ENCODE measurements around the gene CCDC183. TPM values are rescaled to one million over a fixed set of nuclear protein-coding genes. Genes with fewer than 3 reads are reported as not detected.

CCDC183 gene
- polyA plus RNA-seq, 3 donors = 0.54 to 2.1 TPM; not detected in 1

GRCh38 chr9:136829412-136829811 lies 33.3 kb downstream of the CCDC183 start:
- peaks cover 74 to 92% of the 10 kb centered on the region in 2 donors for H3K36me3 ChIP-seq (replicated peaks in 1 of 2; ENCODE audit: control insufficient read depth in 1 of 2, insufficient read depth in 2 of 2, low read length in 2 of 2)
- no peak for TF ChIP-seq CTCF (IDR thresholded peaks at IDR 0.05)
- no peak overlapping the region for H3K4me3 ChIP-seq (replicated peaks in 1 of 3; ENCODE audit: low read depth in 2 of 3, low read length in 3 of 3)
- peak overlapping the region in 1 of 7 donors; percentile 18 for H3K27ac Mint-ChIP-seq
- no peaks in the 10 kb centered on the region for H3K4me1 ChIP-seq (ENCODE audit: control insufficient read depth in 1 of 2, insufficient read depth in 2 of 2, low read length in 2 of 2)
- H3K79me2 ChIP-seq (ENCODE audit: insufficient read depth, low read length) = no peaks in the 10 kb centered on the region
- 99% methylated on average over 14 of the region's 14 CpGs for WGBS (ENCODE audit: insufficient coverage)
- no peak overlapping the region for H3K9ac ChIP-seq (ENCODE audit: insufficient read depth, low read length, poor library complexity, severe bottlenecking)
- intact Hi-C loops (cut with micrococcal nuclease) = no loop called here
- H3K9me3 Mint-ChIP-seq = no peaks in the 10 kb centered on the region
- no peaks in the 10 kb centered on the region for H3K9me3 ChIP-seq (replicated peaks in 1 of 2; ENCODE audit: control insufficient read depth in 1 of 2, insufficient read depth in 1 of 2, low read length in 2 of 2)
- H3K4me2 ChIP-seq (replicated peaks; ENCODE audit: extremely low read depth, low read length, poor library complexity, severe bottlenecking) = no peak overlapping the region
- no peaks in the 10 kb centered on the region for H3K4me1 Mint-ChIP-seq
- H3K27ac ChIP-seq (ENCODE audit: low read depth in 1 of 2, low read length in 2 of 2) = no peak overlapping the region
- no peaks in the 10 kb centered on the region for H3K27me3 ChIP-seq (ENCODE audit: control insufficient read depth in 2 of 2, insufficient read depth in 2 of 2, low read length in 2 of 2)
- DNase-seq = no peak
- H3K4me3 Mint-ChIP-seq = no peak overlapping the region
- H3K36me3 Mint-ChIP-seq = peaks cover 55 to 88% of the 10 kb centered on the region in 2 donors
- no peak overlapping the region for H2AFZ ChIP-seq (ENCODE audit: insufficient read depth, low read depth, low read length, poor library complexity, severe bottlenecking)
- H4K20me1 ChIP-seq (ENCODE audit: insufficient read depth, low read length) = no peaks in the 10 kb centered on the region
- peaks cover 0 to 2% (median 0%) of the 10 kb centered on the region in 3 donors for H3K27me3 Mint-ChIP-seq (ENCODE audit: low read depth in 3 of 3)

GRCh38 chr9:136829981-136830885 lies 34.1 kb downstream of the CCDC183 start:
- Histone ChIP-seq H3K4me1 (ENCODE audit: control insufficient read depth in 1 of 2, insufficient read depth in 2 of 2, low read length in 2 of 2) (no peaks in the 10 kb centered on the region), H3K27ac (ENCODE audit: low read depth in 1 of 2, low read length in 2 of 2) (no peak overlapping the region), H3K9ac (ENCODE audit: insufficient read depth, low read length, poor library complexity, severe bottlenecking) (no peak overlapping the region), H3K79me2 (ENCODE audit: insufficient read depth, low read length) (no peaks in the 10 kb centered on the region), H3K4me2 (replicated peaks; ENCODE audit: extremely low read depth, low read length, poor library complexity, severe bottlenecking) (no peak overlapping the region), H3K36me3 (replicated peaks in 1 of 2; ENCODE audit: control insufficient read depth in 1 of 2, insufficient read depth in 2 of 2, low read length in 2 of 2) (peaks cover 70 to 85% of the 10 kb centered on the region in 2 donors), H4K20me1 (ENCODE audit: insufficient read depth, low read length) (no peaks in the 10 kb centered on the region), H2AFZ (ENCODE audit: insufficient read depth, low read depth, low read length, poor library complexity, severe bottlenecking) (no peak overlapping the region), H3K27me3 (ENCODE audit: control insufficient read depth in 2 of 2, insufficient read depth in 2 of 2, low read length in 2 of 2) (no peaks in the 10 kb centered on the region), H3K9me3 (replicated peaks in 1 of 2; ENCODE audit: control insufficient read depth in 1 of 2, insufficient read depth in 1 of 2, low read length in 2 of 2) (no peaks in the 10 kb centered on the region), H3K4me3 (replicated peaks in 1 of 3; ENCODE audit: low read depth in 2 of 3, low read length in 3 of 3) (no peak overlapping the region)
- H3K27me3 Mint-ChIP-seq (ENCODE audit: low read depth in 3 of 3) = peaks cover 0 to 2% (median 0%) of the 10 kb centered on the region in 3 donors
- no peak overlapping the region for H3K4me3 Mint-ChIP-seq
- peaks cover 50 to 83% of the 10 kb centered on the region in 2 donors for H3K36me3 Mint-ChIP-seq
- TF ChIP-seq CTCF (IDR thresholded peaks at IDR 0.05) = no peak
- H3K9me3 Mint-ChIP-seq = no peaks in the 10 kb centered on the region
- WGBS (ENCODE audit: insufficient coverage) = 95% methylated on average over 41 of the region's 41 CpGs
- H3K4me1 Mint-ChIP-seq = no peaks in the 10 kb centered on the region
- no peak overlapping the region for H3K27ac Mint-ChIP-seq
- no peak for DNase-seq
- intact Hi-C loops (cut with micrococcal nuclease) = no loop called here
